Measurements from ENCODE around the gene CASP9. TPM values are rescaled to one million over a fixed set of nuclear protein-coding genes. Genes with fewer than 3 reads are reported as not detected.
"Not testable (repeated sequence)": the region's sequence is repeated elsewhere in the genome, so short reads cannot be mapped to it uniquely, and the experiment has no call there.

Gene CASP9
- total and polyA plus RNA-seq, 2 donors (not counting 1 experiment from before 2014, with no cell fraction given), result 5.6 to 6.4 TPM

DNA sequence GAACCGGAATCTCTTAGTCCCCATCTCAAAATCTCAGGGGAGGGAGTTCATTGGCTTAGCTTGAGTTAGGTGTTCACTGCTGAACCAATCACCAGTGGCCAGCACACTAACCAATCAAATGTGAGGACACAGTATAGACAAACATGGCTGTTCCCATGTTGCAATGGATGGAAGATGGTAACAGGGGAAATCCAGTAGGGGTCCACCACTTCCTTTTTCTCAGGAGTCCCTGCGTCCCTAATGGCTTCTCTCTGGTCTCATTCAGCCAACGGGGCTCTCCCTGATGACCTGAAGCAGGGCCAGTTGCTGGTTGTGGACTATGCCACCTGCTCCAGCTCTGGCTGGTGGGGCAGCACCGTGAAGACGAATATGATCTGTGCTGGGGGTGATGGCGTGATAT, 38.4 kb downstream of the CASP9 start:
- H2AFZ ChIP-seq (ENCODE audit: low read length), result no peak overlapping the region
- no peaks in the 10 kb centered on the region for H3K4me1 ChIP-seq (ENCODE audit: control insufficient read depth, extremely low read depth, insufficient read depth, low read length)
- no peak for DNase-seq (ENCODE audit: low read depth in 2 of 2)

DNA sequence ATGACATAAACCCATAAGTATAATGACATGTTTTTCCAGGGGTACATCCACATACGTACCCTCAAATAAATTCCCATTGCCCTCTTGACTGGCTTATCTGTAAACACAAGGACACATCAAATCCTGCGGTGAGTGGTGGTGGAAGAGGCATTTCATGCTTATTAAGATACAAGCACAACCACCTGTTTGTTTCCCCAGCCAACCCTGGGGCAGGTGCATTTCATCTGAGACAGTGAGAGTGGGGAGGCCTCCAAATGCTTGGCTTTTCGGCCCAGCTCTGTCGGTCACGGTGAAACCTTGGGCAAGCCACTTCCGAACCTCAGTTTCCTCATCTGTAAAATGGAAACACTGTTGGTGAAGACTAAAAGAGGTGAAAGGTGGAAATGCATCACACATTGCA, 39.6 kb downstream of the CASP9 start:
- H3K27me3 ChIP-seq (ENCODE audit: control insufficient read depth, insufficient read depth, low read length); DNase-seq (ENCODE audit: low read depth in 2 of 2); H4K20me1 ChIP-seq (ENCODE audit: control insufficient read depth, extremely low read depth, insufficient read depth, low read length); H3K4me3 ChIP-seq (replicated peaks in 1 of 4; ENCODE audit: control extremely low read depth in 1 of 4, insufficient read depth in 1 of 4, low read depth in 3 of 4, low read length in 4 of 4); H3K36me3 ChIP-seq (ENCODE audit: control insufficient read depth, insufficient read depth, low read length); H3K9ac ChIP-seq (ENCODE audit: insufficient read depth, low read length); H3K9me3 ChIP-seq (ENCODE audit: control insufficient read depth, insufficient read depth, low read depth, low read length); H3K4me1 ChIP-seq (ENCODE audit: control insufficient read depth, extremely low read depth, insufficient read depth, low read length); H3K4me2 ChIP-seq (ENCODE audit: extremely low read depth, insufficient read depth, low read length); H3K79me2 ChIP-seq (ENCODE audit: control insufficient read depth, insufficient read depth, low read length); H2AFZ ChIP-seq (ENCODE audit: low read length); H3K27ac ChIP-seq (ENCODE audit: insufficient read depth, low read length): not testable (repeated sequence)

More for the DNA sequence above, 38.4 kb downstream of the CASP9 start:
- H3K79me2 ChIP-seq (ENCODE audit: control insufficient read depth, insufficient read depth, low read length), result no peaks in the 10 kb centered on the region
- no peak overlapping the region for H3K4me2 ChIP-seq (ENCODE audit: extremely low read depth, insufficient read depth, low read length)
- H3K27ac ChIP-seq (ENCODE audit: insufficient read depth, low read length), result no peak overlapping the region
- no peaks in the 10 kb centered on the region for H3K27me3 ChIP-seq (ENCODE audit: control insufficient read depth, insufficient read depth, low read length)
- no peak for TF ChIP-seq EZH2 (IDR thresholded peaks at IDR 0.05; ENCODE audit: low read length, missing control alignments)
- TF ChIP-seq, protein P1, sequence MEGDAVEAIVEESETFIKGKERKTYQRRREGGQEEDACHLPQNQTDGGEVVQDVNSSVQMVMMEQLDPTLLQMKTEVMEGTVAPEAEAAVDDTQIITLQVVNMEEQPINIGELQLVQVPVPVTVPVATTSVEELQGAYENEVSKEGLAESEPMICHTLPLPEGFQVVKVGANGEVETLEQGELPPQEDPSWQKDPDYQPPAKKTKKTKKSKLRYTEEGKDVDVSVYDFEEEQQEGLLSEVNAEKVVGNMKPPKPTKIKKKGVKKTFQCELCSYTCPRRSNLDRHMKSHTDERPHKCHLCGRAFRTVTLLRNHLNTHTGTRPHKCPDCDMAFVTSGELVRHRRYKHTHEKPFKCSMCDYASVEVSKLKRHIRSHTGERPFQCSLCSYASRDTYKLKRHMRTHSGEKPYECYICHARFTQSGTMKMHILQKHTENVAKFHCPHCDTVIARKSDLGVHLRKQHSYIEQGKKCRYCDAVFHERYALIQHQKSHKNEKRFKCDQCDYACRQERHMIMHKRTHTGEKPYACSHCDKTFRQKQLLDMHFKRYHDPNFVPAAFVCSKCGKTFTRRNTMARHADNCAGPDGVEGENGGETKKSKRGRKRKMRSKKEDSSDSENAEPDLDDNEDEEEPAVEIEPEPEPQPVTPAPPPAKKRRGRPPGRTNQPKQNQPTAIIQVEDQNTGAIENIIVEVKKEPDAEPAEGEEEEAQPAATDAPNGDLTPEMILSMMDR (conservative IDR thresholded peaks at IDR 0.05 in 1 of 2, IDR thresholded peaks at IDR 0.05 in 1 of 2; ENCODE audit: low read depth in 1 of 2, low read length in 2 of 2), result no peak
- H3K4me3 ChIP-seq (replicated peaks in 1 of 4; ENCODE audit: control extremely low read depth in 1 of 4, insufficient read depth in 1 of 4, low read depth in 3 of 4, low read length in 4 of 4), result no peak overlapping the region
- H3K9ac ChIP-seq (ENCODE audit: insufficient read depth, low read length), result no peak overlapping the region
- no peaks in the 10 kb centered on the region for H3K36me3 ChIP-seq (ENCODE audit: control insufficient read depth, insufficient read depth, low read length)
- no peaks in the 10 kb centered on the region for H3K9me3 ChIP-seq (ENCODE audit: control insufficient read depth, insufficient read depth, low read depth, low read length)
- no peaks in the 10 kb centered on the region for H4K20me1 ChIP-seq (ENCODE audit: control insufficient read depth, extremely low read depth, insufficient read depth, low read length)

DNA sequence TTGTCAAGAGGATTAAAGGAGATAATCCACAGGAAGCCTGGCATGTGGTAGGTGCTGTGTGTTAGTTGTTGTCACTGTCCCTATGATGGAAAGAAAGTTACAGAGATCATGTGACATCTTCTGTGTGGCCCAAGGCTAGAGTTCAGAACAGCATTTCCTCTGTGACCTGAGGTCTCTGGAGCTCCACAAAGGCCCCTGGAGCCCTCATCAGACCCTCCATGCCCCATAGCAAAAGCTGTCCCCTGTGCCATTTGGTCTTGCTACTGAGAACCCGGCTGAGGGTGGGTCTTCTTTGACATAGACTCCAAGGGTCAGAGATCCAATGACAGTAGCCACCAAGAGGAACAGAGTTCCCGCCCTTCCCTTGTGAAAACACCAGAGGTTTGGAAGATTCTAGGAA, 40.0 kb downstream of the CASP9 start:
- H3K4me2 ChIP-seq (ENCODE audit: extremely low read depth, insufficient read depth, low read length), result no peak overlapping the region
- H2AFZ ChIP-seq (ENCODE audit: low read length), result no peak overlapping the region
- H4K20me1 ChIP-seq (ENCODE audit: control insufficient read depth, extremely low read depth, insufficient read depth, low read length), result no peaks in the 10 kb centered on the region
- H3K4me1 ChIP-seq (ENCODE audit: control insufficient read depth, extremely low read depth, insufficient read depth, low read length), result no peaks in the 10 kb centered on the region
- H3K27me3 ChIP-seq (ENCODE audit: control insufficient read depth, insufficient read depth, low read length), result no peaks in the 10 kb centered on the region
- no peak overlapping the region for H3K4me3 ChIP-seq (replicated peaks in 1 of 4; ENCODE audit: control extremely low read depth in 1 of 4, insufficient read depth in 1 of 4, low read depth in 3 of 4, low read length in 4 of 4)
- no peak overlapping the region for H3K9ac ChIP-seq (ENCODE audit: insufficient read depth, low read length)
- no peak for TF ChIP-seq EZH2 (IDR thresholded peaks at IDR 0.05; ENCODE audit: low read length, missing control alignments)
- TF ChIP-seq, protein P1 (conservative IDR thresholded peaks at IDR 0.05 in 1 of 2, IDR thresholded peaks at IDR 0.05 in 1 of 2; ENCODE audit: low read depth in 1 of 2, low read length in 2 of 2), result no peak
- no peaks in the 10 kb centered on the region for H3K79me2 ChIP-seq (ENCODE audit: control insufficient read depth, insufficient read depth, low read length)
- H3K27ac ChIP-seq (ENCODE audit: insufficient read depth, low read length), result no peak overlapping the region
- no peaks in the 10 kb centered on the region for H3K36me3 ChIP-seq (ENCODE audit: control insufficient read depth, insufficient read depth, low read length)
- no peaks in the 10 kb centered on the region for H3K9me3 ChIP-seq (ENCODE audit: control insufficient read depth, insufficient read depth, low read depth, low read length)
- no peak for DNase-seq (ENCODE audit: low read depth in 2 of 2)

DNA sequence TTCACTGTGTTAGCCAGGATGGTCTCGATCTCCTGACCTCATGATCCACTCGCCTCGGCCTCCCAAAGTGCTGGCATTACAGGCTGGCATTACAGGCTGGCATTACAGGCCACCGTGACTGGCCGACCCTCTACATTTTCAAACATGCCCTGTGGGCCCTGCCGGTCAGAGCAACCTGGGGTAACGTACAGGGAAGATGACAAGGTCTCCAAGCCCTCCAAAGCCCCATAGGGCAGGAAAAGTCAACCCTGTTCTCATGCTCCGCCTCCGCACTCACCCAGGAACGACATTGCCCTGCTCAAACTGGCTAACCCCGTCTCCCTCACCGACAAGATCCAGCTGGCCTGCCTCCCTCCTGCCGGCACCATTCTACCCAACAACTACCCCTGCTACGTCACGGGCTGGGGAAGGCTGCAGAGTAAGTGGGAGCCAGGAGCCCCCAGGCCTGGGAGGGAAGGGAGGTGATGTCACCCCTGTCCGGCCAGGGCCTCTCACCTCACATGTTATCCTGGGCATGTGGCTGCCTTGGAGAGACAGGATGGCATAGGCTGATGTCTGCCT, 41.0 kb downstream of the CASP9 start:
- H3K27me3 ChIP-seq (ENCODE audit: control insufficient read depth, insufficient read depth, low read length); H3K4me1 ChIP-seq (ENCODE audit: control insufficient read depth, extremely low read depth, insufficient read depth, low read length); H3K36me3 ChIP-seq (ENCODE audit: control insufficient read depth, insufficient read depth, low read length); H3K4me3 ChIP-seq (replicated peaks in 1 of 4; ENCODE audit: control extremely low read depth in 1 of 4, insufficient read depth in 1 of 4, low read depth in 3 of 4, low read length in 4 of 4); H2AFZ ChIP-seq (ENCODE audit: low read length); DNase-seq (ENCODE audit: low read depth in 2 of 2); H3K4me2 ChIP-seq (ENCODE audit: extremely low read depth, insufficient read depth, low read length); H3K79me2 ChIP-seq (ENCODE audit: control insufficient read depth, insufficient read depth, low read length); H4K20me1 ChIP-seq (ENCODE audit: control insufficient read depth, extremely low read depth, insufficient read depth, low read length); H3K9ac ChIP-seq (ENCODE audit: insufficient read depth, low read length); H3K27ac ChIP-seq (ENCODE audit: insufficient read depth, low read length); H3K9me3 ChIP-seq (ENCODE audit: control insufficient read depth, insufficient read depth, low read depth, low read length): not testable (repeated sequence)

DNA sequence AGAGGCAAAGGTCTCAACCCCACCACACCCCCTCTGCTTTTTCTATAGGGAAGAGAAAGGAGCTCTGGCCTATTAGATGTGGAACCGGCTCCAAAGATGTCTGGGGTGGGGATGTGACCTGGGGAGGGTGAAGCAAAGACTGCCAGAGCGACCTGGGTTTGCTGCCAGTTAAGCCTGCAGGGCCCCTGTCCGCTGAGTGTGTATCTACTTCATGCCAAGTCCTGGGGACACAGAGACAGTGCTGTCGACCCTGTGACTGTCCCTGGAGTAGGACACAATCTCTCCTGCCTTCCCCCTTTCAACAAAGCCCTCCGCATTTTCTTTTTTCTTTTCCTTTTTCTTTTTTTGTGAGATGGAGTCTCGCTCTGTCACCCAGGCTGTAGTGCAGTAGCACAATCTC, 41.6 kb downstream of the CASP9 start:
- H4K20me1 ChIP-seq (ENCODE audit: control insufficient read depth, extremely low read depth, insufficient read depth, low read length); H3K4me1 ChIP-seq (ENCODE audit: control insufficient read depth, extremely low read depth, insufficient read depth, low read length): not testable (repeated sequence)

More for the DNA sequence above, 41.6 kb downstream of the CASP9 start:
- not testable (repeated sequence) for H3K27me3 ChIP-seq (ENCODE audit: control insufficient read depth, insufficient read depth, low read length); H3K9ac ChIP-seq (ENCODE audit: insufficient read depth, low read length); H2AFZ ChIP-seq (ENCODE audit: low read length); H3K79me2 ChIP-seq (ENCODE audit: control insufficient read depth, insufficient read depth, low read length); H3K36me3 ChIP-seq (ENCODE audit: control insufficient read depth, insufficient read depth, low read length); H3K9me3 ChIP-seq (ENCODE audit: control insufficient read depth, insufficient read depth, low read depth, low read length); H3K27ac ChIP-seq (ENCODE audit: insufficient read depth, low read length); H3K4me2 ChIP-seq (ENCODE audit: extremely low read depth, insufficient read depth, low read length); H3K4me3 ChIP-seq (replicated peaks in 1 of 4; ENCODE audit: control extremely low read depth in 1 of 4, insufficient read depth in 1 of 4, low read depth in 3 of 4, low read length in 4 of 4); DNase-seq (ENCODE audit: low read depth in 2 of 2)
